Omental fat pad (tissue), 4 donors: Measurements from ENCODE around the gene PSMD10. TPM values are rescaled to one million over a fixed set of nuclear protein-coding genes. Genes with fewer than 3 reads are reported as not detected.

ENCODE experiments used
- ATAC-seq: fragments of 150-250 bp; one replicate; pipeline ENCODE4 v1.9.1; 2016; ENCODE audit warnings: mild to moderate bottlenecking, moderate library complexity; ENCODE audit not compliant: low FRiP score
- DNase-seq: peaks from one replicate; pipeline ENCODE4 v3.0.0-alpha.2; 2019; ENCODE audit warnings: low spot score
- CTCF ChIP-seq, 3 donors: fragments of 450-650 bp; IDR thresholded peaks; one replicate each; pipeline ENCODE4 v1.5.1; 2016 to 2017; ENCODE audit warnings: antibody characterized with exemption in 3 of 3, mild to moderate bottlenecking in 3 of 3, moderate library complexity in 2 of 3
- total RNA-seq, 4 donors: library from RNA; depleted of rRNA; stranded (reverse); fragments of >200 nt; gene quantifications; one replicate each; pipeline ENCODE4 v1.1.0, GENCODE V29; 2016

PSMD10 gene
- total RNA-seq, 4 donors from 2014 or later, result 23.3 to 39.9 (median 28.2) TPM

- ATAC-seq (no peak), DNase-seq (no peak)
Measured at GRCh38 chrX:108081110-108081509, 10.2 kb downstream of the PSMD10 start.

GRCh38 chrX:108072746-108073145, 18.6 kb downstream of the PSMD10 start:
- DNase-seq, result no peak
- no peak for ATAC-seq
- no peak for TF ChIP-seq CTCF (IDR thresholded peaks at IDR 0.05)

More at GRCh38 chrX:108081110-108081509, 10.2 kb downstream of the PSMD10 start:
- TF ChIP-seq CTCF (IDR thresholded peaks at IDR 0.05), result no peak

GRCh38 chrX:108071578-108071977, 19.8 kb downstream of the PSMD10 start:
- no peak for TF ChIP-seq CTCF (IDR thresholded peaks at IDR 0.05)
- no peak for ATAC-seq
- no peak for DNase-seq

- no peak for TF ChIP-seq CTCF (IDR thresholded peaks at IDR 0.05)
- no peak for ATAC-seq
- no peak for DNase-seq
Measured at GRCh38 chrX:108070891-108071290, 20.5 kb downstream of the PSMD10 start.

- TF ChIP-seq CTCF (IDR thresholded peaks at IDR 0.05), result no peak
- ATAC-seq, result no peak
- no peak for DNase-seq
Measured at GRCh38 chrX:108068121-108068520, 23.2 kb downstream of the PSMD10 start.

- TF ChIP-seq CTCF (IDR thresholded peaks at IDR 0.05), result no peak
- DNase-seq, result no peak
- ATAC-seq, result no peak
Measured at GRCh38 chrX:108064613-108065012, 26.7 kb downstream of the PSMD10 start.

GRCh38 chrX:108064001-108064400, 27.3 kb downstream of the PSMD10 start:
- no peak for DNase-seq
- TF ChIP-seq CTCF (IDR thresholded peaks at IDR 0.05), result no peak
- ATAC-seq, result no peak
